GM23338 (cell line): ENCODE results near the gene IL20. TPM values are rescaled to one million over a fixed set of nuclear protein-coding genes. Genes with fewer than 3 reads are reported as not detected.

Experiments used
- ATAC-seq: fragments of 200-7000 bp; cut with Tn5 transposase; 3 replicates; pipeline ENCODE4 v1.9.1; 2020
- DNase-seq: peaks from one replicate; pipeline ENCODE4 v3.0.0-alpha.2; 2015; ENCODE audit warnings: low spot score
- H2AFZ ChIP-seq: fragments of 200-600 bp; sonication (generic); 2 replicates; pipeline ENCODE4 v1.8.0; 2016; ENCODE audit warnings: antibody characterized with exemption, mild to moderate bottlenecking, moderate library complexity
- H3F3A ChIP-seq: fragments of 200-600 bp; sonication (generic); replicated peaks from 2 replicates; pipeline ENCODE4 v1.8.0; 2017; ENCODE audit warnings: antibody characterized with exemption, mixed run types, low read depth
- H3K27ac ChIP-seq: fragments of 200-600 bp; sonication (generic); 2 replicates; pipeline ENCODE4 v1.6.1; 2016; ENCODE audit warnings: low read depth
- H3K27me3 ChIP-seq: fragments of 200-600 bp; sonication (generic); 2 replicates; pipeline ENCODE4 v1.8.0; 2016; ENCODE audit warnings: mild to moderate bottlenecking, mixed run types, moderate library complexity; ENCODE audit not compliant: insufficient read depth
- H3K36me3 ChIP-seq: fragments of 200-600 bp; sonication (generic); 2 replicates; pipeline ENCODE4 v1.8.0; 2016; ENCODE audit warnings: mild to moderate bottlenecking; ENCODE audit not compliant: insufficient read depth
- H3K4me1 ChIP-seq: fragments of 200-600 bp; sonication (generic); 2 replicates; pipeline ENCODE4 v1.8.0; 2016; ENCODE audit warnings: mild to moderate bottlenecking, moderate library complexity; ENCODE audit not compliant: insufficient read depth
- H3K4me2 ChIP-seq: fragments of 200-600 bp; sonication (generic); 2 replicates; pipeline ENCODE4 v1.7.1; 2017; ENCODE audit warnings: mixed run types
- H3K4me3 ChIP-seq: fragments of 200-600 bp; sonication (generic); 2 replicates; pipeline ENCODE4 v1.6.1; 2016; ENCODE audit warnings: mixed run types
- H3K79me2 ChIP-seq: fragments of 200-600 bp; sonication (generic); replicated peaks from 2 replicates; pipeline ENCODE4 v1.8.0; 2017; ENCODE audit warnings: mild to moderate bottlenecking; ENCODE audit not compliant: insufficient read depth
- H3K9me2 ChIP-seq: fragments of 200-600 bp; sonication (generic); 2 replicates; pipeline ENCODE4 v1.8.0; 2017; ENCODE audit not compliant: insufficient read depth
- H4K20me1 ChIP-seq: fragments of 200-600 bp; sonication (generic); replicated peaks from 2 replicates; pipeline ENCODE4 v1.8.0; 2017; ENCODE audit warnings: mild to moderate bottlenecking; ENCODE audit not compliant: insufficient read depth
- H3K27ac Mint-ChIP-seq: 2 replicates; pipeline ENCODE4 v1.8.0; 2020; ENCODE audit warnings: inconsistent platforms, mild to moderate bottlenecking, moderate library complexity, mixed read lengths
- H3K27me3 Mint-ChIP-seq: 3 replicates; pipeline ENCODE4 v1.8.0; 2022; ENCODE audit warnings: low read depth, mild to moderate bottlenecking, moderate library complexity, mixed read lengths, inconsistent platforms; ENCODE audit not compliant: insufficient read depth, poor library complexity
- H3K36me3 Mint-ChIP-seq: 3 replicates; pipeline ENCODE4 v1.8.0; 2021; ENCODE audit warnings: low read depth, mild to moderate bottlenecking, inconsistent platforms, moderate library complexity, mixed read lengths
- H3K4me1 Mint-ChIP-seq: 3 replicates; pipeline ENCODE4 v1.8.0; 2020; ENCODE audit warnings: mild to moderate bottlenecking, inconsistent platforms, mixed read lengths
- H3K4me3 Mint-ChIP-seq: 3 replicates; pipeline ENCODE4 v1.8.0; 2021; ENCODE audit warnings: moderate library complexity, mild to moderate bottlenecking, inconsistent platforms, mixed read lengths
- H3K9me3 Mint-ChIP-seq: 3 replicates; pipeline ENCODE4 v1.8.0; 2020; ENCODE audit warnings: moderate library complexity, mild to moderate bottlenecking, inconsistent platforms, mixed read lengths
- CREB1 ChIP-seq: fragments of 250-450 bp; sonication (Bioruptor Pico); IDR thresholded peaks from 2 replicates; pipeline ENCODE4 v1.5.0; 2020; ENCODE audit warnings: low read depth, mild to moderate bottlenecking, moderate library complexity
- EZH2 ChIP-seq: fragments of 200-600 bp; sonication (generic); IDR thresholded peaks from one replicate; pipeline ENCODE4 v1.8.0; 2017; ENCODE audit warnings: antibody characterized with exemption, mild to moderate bottlenecking, low read depth; ENCODE audit not compliant: unreplicated experiment
- EZH2phosphoT487 ChIP-seq: fragments of 200-600 bp; sonication (generic); IDR thresholded peaks from one replicate; pipeline ENCODE4 v1.8.1; 2018; ENCODE audit warnings: antibody characterized with exemption; ENCODE audit not compliant: unreplicated experiment
- NANOG ChIP-seq: IDR thresholded peaks from 2 replicates; pipeline ENCODE4 v1.6.1; 2016; ENCODE audit warnings: antibody characterized with exemption, borderline replicate concordance
- ZNF114 ChIP-seq: fragments of 250-450 bp; sonication (Bioruptor Pico); IDR thresholded peaks from 2 replicates; pipeline ENCODE4 v1.5.0; 2020; ENCODE audit warnings: mild to moderate bottlenecking, moderate library complexity
- ZNF331 ChIP-seq: fragments of 250-450 bp; sonication (Bioruptor Pico); IDR thresholded peaks from 2 replicates; pipeline ENCODE4 v1.5.0; 2020; ENCODE audit warnings: low read depth, mild to moderate bottlenecking, moderate library complexity
- ZNF462 ChIP-seq: fragments of 250-450 bp; sonication (Bioruptor Pico); IDR thresholded peaks from 2 replicates; pipeline ENCODE4 v1.5.0; 2020; ENCODE audit warnings: mild to moderate bottlenecking, moderate library complexity
- polyA plus RNA-seq: library from polyadenylated mRNA; unstranded; fragments of >200 nt; fragmentation: Nextera tagmentation; extraction: Ambion mirVana; gene quantifications from 2 replicates; pipeline ENCODE4 v1.2.1, GENCODE V29; 2016
- total RNA-seq: library from RNA; depleted of rRNA; stranded (reverse); fragments of >200 nt; shearing (Covaris generic); gene quantifications from 2 replicates; pipeline ENCODE4 v1.2.3, GENCODE V29; 2014
- TF ChIP-seq, protein P1 (sequence below): IDR thresholded peaks from one replicate; pipeline ENCODE4 v1.6.1; 2018; ENCODE audit warnings: antibody characterized with exemption; ENCODE audit not compliant: unreplicated experiment
- TF ChIP-seq, protein P2 (sequence below), 2 experiments: fragments of 200-600 bp in 1 of 2; sonication (generic) in 1 of 2; conservative IDR thresholded peaks; 2 replicates each; pipeline versions ENCODE4 v1.5.1 to v1.6.1; 2016 to 2017; ENCODE audit warnings: antibody characterized with exemption in 2 of 2, low read depth in 2 of 2, mild to moderate bottlenecking in 2 of 2, moderate library complexity in 1 of 2

The IL20 gene
- total and polyA plus RNA-seq, 2 experiments from 2014 or later = not detected

DNA sequence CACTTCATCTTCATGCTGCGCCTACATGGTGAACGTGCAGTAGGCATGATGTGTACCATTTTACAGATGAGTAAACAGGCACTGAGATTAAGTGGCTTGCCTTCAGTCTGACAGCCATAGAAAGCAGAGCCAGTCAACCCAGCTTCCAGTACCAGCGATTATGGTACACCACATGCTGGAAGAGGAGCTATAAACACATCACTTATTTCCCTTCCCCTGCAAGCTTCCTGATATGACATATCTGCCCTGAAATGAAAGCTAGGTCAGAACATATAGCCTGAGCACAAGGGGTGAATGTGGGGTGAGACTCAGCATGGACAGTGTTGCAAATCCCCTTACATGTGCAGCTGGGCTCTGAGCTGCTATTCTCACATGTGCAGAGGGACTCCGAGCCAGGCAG lies 33.8 kb upstream of the IL20 start (continued):
- TF ChIP-seq, protein P1, sequence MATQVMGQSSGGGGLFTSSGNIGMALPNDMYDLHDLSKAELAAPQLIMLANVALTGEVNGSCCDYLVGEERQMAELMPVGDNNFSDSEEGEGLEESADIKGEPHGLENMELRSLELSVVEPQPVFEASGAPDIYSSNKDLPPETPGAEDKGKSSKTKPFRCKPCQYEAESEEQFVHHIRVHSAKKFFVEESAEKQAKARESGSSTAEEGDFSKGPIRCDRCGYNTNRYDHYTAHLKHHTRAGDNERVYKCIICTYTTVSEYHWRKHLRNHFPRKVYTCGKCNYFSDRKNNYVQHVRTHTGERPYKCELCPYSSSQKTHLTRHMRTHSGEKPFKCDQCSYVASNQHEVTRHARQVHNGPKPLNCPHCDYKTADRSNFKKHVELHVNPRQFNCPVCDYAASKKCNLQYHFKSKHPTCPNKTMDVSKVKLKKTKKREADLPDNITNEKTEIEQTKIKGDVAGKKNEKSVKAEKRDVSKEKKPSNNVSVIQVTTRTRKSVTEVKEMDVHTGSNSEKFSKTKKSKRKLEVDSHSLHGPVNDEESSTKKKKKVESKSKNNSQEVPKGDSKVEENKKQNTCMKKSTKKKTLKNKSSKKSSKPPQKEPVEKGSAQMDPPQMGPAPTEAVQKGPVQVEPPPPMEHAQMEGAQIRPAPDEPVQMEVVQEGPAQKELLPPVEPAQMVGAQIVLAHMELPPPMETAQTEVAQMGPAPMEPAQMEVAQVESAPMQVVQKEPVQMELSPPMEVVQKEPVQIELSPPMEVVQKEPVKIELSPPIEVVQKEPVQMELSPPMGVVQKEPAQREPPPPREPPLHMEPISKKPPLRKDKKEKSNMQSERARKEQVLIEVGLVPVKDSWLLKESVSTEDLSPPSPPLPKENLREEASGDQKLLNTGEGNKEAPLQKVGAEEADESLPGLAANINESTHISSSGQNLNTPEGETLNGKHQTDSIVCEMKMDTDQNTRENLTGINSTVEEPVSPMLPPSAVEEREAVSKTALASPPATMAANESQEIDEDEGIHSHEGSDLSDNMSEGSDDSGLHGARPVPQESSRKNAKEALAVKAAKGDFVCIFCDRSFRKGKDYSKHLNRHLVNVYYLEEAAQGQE = no peak
- TF ChIP-seq NANOG = no peak

DNA sequence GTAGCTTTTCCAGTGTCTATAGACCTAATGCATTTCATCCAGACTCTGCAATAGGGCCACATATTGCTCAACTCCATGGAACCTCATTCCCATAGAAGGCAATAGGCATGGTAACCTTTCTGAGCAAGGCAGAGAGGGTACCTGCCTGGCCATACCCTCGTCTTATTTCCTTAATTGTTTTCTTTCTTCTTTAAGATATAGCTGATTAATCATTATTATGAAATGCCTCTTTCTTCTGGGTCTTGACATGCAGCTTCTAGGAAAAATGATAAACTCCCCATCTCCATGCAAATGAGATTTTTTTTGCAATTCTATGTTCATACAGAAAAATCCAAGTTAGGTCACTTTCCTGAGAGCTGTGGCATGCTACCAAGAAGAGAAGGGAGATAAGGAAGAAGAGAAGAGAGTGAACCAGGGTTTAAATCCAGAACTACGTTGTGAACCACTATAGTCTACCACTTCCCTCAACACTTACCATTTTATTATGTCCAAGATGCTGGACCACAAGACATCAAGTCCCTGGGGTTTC lies 33.0 kb upstream of the IL20 start:
- Histone ChIP-seq H3K9me2 (no peaks in the 10 kb centered on the region), H3K27me3 (no peaks in the 10 kb centered on the region), H4K20me1 (no peaks in the 10 kb centered on the region), H2AFZ (no peak overlapping the region), H3K79me2 (no peaks in the 10 kb centered on the region), H3K4me2 (no peak overlapping the region), H3K4me3 (no peak overlapping the region), H3K27ac (no peak overlapping the region), H3K4me1 (no peaks in the 10 kb centered on the region; the same call in 1 of the 2 replicates), H3F3A (no peaks in the 10 kb centered on the region), H3K36me3 (no peaks in the 10 kb centered on the region)
- Mint-ChIP-seq H3K27ac (no peak overlapping the region), H3K4me1 (peaks cover 5% of the 10 kb centered on the region; the same call in 1 of the 3 replicates), H3K27me3 (peaks cover 1% of the 10 kb centered on the region), H3K9me3 (no peaks in the 10 kb centered on the region), H3K4me3 (no peak overlapping the region), H3K36me3 (no peaks in the 10 kb centered on the region)
- ATAC-seq (no peak), DNase-seq (no peak)
- TF ChIP-seq, protein P2, sequence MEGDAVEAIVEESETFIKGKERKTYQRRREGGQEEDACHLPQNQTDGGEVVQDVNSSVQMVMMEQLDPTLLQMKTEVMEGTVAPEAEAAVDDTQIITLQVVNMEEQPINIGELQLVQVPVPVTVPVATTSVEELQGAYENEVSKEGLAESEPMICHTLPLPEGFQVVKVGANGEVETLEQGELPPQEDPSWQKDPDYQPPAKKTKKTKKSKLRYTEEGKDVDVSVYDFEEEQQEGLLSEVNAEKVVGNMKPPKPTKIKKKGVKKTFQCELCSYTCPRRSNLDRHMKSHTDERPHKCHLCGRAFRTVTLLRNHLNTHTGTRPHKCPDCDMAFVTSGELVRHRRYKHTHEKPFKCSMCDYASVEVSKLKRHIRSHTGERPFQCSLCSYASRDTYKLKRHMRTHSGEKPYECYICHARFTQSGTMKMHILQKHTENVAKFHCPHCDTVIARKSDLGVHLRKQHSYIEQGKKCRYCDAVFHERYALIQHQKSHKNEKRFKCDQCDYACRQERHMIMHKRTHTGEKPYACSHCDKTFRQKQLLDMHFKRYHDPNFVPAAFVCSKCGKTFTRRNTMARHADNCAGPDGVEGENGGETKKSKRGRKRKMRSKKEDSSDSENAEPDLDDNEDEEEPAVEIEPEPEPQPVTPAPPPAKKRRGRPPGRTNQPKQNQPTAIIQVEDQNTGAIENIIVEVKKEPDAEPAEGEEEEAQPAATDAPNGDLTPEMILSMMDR (conservative IDR thresholded peaks at IDR 0.05; ENCODE audit: low read depth in 2 of 2) = no peak
- no peak for TF ChIP-seq CREB1
- no peak for TF ChIP-seq ZNF114 (CRISPR knock-in tag)
- no peak for TF ChIP-seq NANOG
- no peak for TF ChIP-seq EZH2phosphoT487
- no peak for TF ChIP-seq ZNF462 (CRISPR knock-in tag)
- TF ChIP-seq EZH2 = no peak
- no peak for TF ChIP-seq ZNF331 (CRISPR knock-in tag)
- TF ChIP-seq, protein P1 = no peak
